ENCODE results near the gene PDCL3.

PDCL3 gene

DNA sequence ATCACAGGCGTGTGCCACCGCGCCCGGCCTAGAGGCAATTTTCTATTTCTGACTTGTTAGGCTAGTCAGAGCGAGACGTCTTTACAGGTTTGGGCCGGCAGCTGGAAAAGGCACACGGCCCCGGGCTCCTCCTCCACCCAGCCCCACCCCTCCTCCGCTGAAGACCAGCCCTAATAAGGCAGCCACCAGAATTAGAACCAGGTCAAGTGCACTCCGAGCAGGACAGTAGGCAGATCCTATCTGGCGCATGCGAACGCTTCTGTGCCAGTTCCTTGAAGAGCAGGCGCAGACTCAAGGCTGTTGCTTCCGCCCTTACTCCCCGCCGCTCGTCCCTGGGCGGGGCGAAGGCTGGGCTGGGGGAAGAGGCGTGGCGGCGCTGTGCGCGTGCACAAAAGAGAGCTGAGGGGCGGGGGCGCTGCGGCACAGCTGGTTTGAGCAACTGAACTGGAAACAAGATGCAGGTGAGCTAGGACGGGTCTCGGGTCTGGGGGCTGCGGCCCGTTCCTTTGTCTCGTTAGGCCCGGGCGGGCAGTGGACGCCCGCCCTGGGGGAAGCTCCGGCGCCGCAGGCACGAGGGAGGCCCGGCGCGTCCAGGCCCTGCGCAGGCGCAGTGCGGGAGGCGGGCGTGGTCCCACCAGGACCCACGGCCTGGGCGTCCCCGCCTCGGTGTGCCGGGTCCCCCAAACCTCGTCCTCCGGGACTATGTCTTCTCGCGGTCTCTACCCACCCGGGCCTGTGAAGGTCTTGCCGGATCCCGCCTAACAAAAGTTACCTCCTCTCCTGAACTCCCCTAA is at the start of gene PDCL3:
Gene PDCL3 (plus strand): TSS at position 381 of the 794 bp plus-strand sequence. CDS start 75 bp downstream, at position 456.
- DNase-seq: peak; percentile 98

GRCh38 chr2:100513650-100514049 is 49.1 kb upstream of the PDCL3 start:
- DNase-seq: peak; percentile 60

- no peak for DNase-seq
Observed at GRCh38 chr2:100517556-100517955, 45.2 kb upstream of the PDCL3 start.

DNA sequence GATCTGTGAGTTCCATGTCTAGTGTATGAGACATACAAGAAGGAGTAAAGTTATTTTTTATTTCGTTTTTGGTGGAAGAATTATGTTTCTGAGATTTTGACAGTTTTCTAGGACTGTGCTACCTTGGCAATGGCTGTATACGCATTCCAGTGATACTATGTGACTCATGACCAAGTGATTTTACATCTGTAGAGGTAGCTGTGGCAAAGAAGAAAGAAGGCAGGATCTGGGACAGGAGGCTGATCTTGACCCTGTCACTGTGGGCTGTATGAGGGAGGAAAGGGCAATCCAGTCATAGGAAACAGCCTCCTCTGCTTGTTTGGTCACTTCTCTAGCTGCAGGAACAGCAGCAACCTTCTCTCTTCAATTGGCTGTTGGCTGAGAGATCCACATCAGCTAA is 44.0 kb upstream of the PDCL3 start:
- no peak for DNase-seq

DNA sequence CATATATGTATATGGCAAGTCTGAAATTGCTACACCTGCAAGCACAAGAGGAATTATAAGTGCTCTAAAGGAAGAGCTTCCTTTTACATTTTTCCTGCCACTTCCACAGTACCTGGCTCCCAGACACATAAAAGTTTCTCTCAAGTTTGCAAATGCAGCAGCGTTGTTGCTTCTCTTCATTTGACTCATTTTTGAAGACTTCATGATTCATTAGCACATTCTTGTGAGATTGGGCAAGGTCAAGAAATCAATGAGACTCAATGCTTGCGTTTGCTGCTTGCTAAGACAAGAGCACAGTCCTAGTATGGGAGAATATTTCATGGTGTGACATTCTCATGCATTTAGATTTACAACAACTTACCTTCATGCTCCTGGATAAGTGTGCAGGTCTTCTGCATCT is 42.6 kb upstream of the PDCL3 start:
- no peak for DNase-seq

DNA sequence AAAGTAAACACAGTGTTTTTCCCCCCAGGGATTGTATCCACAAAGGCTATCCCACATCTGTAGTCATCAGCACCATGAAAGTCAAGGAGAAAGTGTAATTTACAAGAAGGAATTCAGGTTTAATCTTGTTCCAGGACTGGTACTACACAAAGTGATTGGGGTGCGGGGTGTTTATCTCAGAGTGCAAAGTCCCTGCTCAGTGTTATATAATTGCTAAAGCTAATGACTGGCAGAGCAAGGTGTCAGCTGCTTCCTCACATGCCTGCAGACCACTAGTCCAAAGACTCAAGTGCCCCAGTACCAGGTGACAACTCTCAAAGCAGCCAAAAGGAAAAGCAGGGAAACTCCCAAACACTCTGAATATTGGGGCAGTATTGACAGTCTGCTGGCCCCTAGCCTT is 40.4 kb upstream of the PDCL3 start:
- no peak for DNase-seq

- no peak for DNase-seq
Observed at GRCh38 chr2:100524331-100524730, 38.5 kb upstream of the PDCL3 start.

DNA sequence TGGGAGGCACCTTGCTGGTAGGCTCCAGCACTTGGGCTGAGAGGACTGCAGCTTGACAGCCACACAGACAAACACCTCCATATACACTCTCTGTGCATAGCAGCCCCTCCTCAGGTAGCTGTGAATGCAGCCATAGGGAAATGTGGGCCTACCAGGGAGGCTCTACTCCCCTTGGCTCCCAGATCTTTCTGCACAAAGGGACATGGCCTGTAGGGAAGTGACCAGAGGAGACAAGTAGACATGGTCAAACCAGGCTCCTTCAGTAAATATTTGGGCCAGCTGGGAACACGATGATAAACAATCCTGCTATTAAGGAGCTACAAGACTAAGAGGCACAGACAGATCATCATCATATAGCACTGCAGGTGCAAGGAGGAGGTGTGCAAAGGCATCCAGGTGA is 35.9 kb upstream of the PDCL3 start:
- DNase-seq: no peak

GRCh38 chr2:100527440-100528015 is 35.3 kb upstream of the PDCL3 start:
- DNase-seq: no peak

- DNase-seq: no peak
Observed at GRCh38 chr2:100529176-100529575, 33.6 kb upstream of the PDCL3 start.

DNA sequence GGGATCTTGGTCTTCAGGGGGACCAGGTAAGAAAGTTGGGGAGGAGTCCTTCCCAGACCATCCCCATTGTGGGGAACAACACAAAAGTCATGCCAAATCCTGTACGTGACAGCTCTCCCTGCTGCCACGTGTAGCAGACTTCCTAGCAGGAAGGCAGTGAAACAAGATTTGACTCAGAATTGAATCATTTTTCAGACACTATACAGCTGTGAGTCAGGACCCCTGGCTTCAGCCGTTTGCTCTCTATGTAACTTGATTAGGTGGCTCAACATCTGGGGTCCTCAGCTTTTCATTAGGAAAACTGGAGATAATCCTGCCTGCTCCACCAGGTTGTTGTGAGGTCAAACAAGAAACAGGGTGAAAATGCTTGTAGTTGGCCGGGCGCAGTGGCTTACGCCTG is 32.9 kb upstream of the PDCL3 start:
- DNase-seq: no peak

DNA sequence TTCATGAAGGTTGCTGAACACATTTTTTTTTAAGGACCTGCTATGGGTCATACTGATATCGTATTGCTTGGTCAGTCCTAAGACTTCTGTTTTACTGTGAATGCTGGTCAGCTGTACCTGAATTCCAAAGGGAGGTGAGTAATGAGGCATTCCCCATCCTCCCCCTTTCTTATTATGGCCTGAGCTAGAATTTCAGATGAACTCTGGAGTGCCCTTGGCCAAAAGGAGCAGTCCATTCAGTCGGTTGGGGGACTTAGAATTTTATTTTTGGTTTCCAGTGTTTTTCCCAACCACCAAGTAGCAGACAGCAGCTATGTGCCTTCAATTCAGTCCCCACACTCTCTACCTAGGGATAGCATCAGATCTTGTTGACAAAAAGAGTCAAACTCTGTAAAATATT is 26.9 kb upstream of the PDCL3 start:
- DNase-seq: no peak

DNA sequence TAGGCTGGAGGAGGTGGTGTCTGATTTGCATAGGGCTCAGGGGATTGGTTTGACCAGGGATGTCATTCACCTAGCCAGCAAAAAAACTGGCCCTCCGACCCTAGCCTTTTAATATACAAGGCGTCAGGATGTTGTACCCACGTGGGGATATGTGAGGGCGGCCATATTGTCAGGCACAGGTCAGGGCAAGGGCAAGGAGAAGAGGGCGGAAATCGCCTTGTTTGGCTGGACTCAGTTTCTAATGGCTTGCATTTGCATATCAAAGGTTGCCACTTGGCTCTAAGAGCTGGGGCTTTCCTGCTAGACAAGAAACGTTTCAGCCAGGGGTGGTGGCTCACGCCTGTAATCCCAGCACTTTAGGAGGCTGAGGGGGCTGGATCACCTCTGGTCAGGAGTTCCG is 24.9 kb upstream of the PDCL3 start:
- no peak for DNase-seq

DNA sequence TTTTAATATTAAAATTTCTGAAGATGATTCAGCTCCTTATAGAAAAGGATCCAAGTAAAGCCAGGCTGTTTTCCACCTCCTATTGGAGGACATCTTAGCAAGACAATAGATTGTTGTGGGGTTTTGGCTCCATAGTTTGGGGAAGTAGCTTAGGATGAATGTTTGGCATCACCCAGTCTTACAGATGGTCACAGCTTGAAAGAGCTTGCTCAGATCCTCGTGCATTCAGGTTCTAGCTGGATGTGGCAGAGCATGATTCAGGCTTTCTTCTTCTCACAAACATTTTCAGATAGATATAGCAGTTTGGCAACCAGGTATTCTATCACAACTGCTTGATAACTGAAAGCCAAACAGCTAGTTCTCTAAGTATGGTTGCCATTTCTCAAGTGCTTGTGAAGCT is 23.6 kb upstream of the PDCL3 start:
- no peak for DNase-seq

- DNase-seq: no peak
Observed at GRCh38 chr2:100541404-100541803, 21.4 kb upstream of the PDCL3 start.

- DNase-seq: no peak
Observed at GRCh38 chr2:100542418-100542817, 20.4 kb upstream of the PDCL3 start.

- no peak for DNase-seq
Observed at GRCh38 chr2:100544911-100545596, 17.7 kb upstream of the PDCL3 start.

DNA sequence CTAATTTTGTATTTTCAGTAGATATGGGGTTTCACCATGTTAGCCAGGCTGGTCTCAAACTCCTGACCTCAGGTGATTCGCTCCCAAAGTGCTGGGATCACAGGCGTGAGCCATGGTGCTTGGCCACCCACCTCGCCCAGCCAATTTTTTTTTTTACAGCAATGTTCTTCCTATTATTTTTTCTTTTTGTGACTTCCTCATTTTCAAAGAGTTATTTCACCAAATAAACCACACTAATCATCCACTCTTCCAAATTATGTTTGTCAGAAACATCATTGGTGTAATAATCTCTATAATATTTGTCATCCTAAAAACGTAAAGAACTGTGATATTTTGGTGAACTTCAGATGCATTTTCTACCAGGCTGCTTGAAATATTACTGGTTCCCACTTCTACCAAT is 16.3 kb upstream of the PDCL3 start:
- DNase-seq: no peak

- DNase-seq: no peak
Observed at GRCh38 chr2:100548771-100549170, 14.0 kb upstream of the PDCL3 start.

DNA sequence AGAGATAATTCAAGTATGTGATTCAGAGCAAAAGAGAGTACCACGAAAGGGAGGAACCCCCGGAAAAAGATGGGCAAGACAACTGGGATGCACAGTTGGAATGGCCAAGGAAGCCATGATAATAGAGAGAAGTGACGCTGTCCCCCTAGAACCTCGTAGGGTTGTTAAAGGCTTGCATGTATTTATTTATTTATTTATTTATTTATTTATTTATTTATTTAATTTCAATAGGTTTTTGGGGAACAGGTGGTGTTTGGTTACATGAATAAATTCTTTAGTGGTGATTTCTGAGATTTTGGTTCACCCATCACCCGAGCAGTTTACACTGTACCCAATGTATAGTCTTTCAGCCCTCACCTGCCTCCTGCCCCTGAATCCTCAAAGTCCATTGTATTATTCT is 11.5 kb upstream of the PDCL3 start:
- DNase-seq: no peak

GRCh38 chr2:100554798-100555407 is 7.9 kb upstream of the PDCL3 start:
- DNase-seq: peak; percentile 32

DNA sequence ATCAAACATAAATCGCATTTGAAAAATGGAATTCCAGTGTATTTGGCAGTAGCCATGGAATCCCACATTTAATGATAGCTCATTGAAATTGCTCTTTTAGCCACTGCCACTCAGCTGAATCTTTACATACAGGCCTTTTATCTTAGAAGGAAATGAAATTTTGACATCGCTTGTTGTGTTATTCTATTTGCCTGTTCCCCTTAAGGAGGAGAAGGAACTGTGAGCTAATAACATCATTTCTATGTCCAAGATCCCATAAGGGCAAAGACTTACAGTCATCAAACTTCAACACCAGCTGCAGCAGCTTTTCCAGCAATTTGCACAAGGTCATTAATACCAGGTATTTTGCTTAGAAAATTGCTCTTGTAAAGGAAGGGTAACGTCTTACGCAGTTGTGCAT is 6.0 kb upstream of the PDCL3 start:
- DNase-seq: peak; percentile 6

DNA sequence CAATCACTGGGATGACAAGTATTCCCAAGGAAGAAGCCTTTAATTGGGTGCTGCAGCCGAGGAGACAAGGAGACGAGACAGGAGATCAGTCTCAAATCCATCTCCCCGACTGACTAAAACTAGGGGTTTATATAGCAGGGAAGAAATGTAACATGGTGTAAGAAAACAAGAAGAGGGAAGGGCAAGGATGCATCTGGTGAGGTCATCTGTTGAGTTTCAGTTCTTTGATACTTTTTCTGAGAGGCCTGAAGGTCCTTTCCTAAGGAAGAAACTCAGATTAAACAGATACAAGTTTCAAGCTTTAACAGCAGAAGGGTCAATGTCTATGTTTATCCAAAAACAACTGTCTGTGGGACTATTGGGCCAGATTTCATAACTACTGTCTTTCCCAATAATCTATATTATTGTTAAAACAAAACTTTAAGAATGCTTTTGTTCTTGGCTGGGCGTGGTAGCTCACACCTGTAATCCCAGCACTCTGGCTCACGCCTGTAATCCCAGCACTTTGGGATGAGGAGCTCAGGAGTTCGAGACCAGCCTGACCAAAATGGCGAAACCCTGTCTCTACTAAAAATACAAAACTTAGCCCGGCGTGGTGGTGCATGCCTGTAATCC is 2.5 kb upstream of the PDCL3 start:
- peak; percentile 51 for DNase-seq

Data from suppressor macrophage treated with lipopolysaccharide for 4 hours (primary cell).